Endothelial cell of umbilical vein (primary cell): ENCODE data around the gene MAP1B. TPM values are rescaled to one million over a fixed set of nuclear protein-coding genes. Genes with fewer than 3 reads are reported as not detected.

Experiments
- BruUV-seq: library from RNA; stranded (reverse); fragments of 400-500 nt; replicated peaks from 2 replicates; lab custom pipeline; 2021; lab: Mats Ljungman, UMichigan
- CTCF ChIA-PET: fragments of 300-600, 350-600 bp; sonication (Branson Sonifier 250); formaldehyde crosslinking; loops from one replicate; lab custom pipeline; 2021; ENCODE audit warnings: antibody characterized with exemption, inconsistent platforms; lab: Charles Lee
- POLR2A ChIA-PET: fragments of 300-600, 350-600 bp; sonication (Branson Sonifier 250); formaldehyde crosslinking; loops from one replicate; lab custom pipeline; 2021; ENCODE audit warnings: antibody characterized with exemption, inconsistent platforms; lab: Charles Lee
- DNase-seq: peaks from one replicate; pipeline ENCODE4 v3.0.0-alpha.2; 2011; ENCODE audit warnings: low read depth, low spot score
- FAIRE-seq: peaks from 2 replicates; lab custom pipeline; 2011; peaks lifted over from hg19 to GRCh38; lab: Jason Lieb, UNC
- H2AFZ ChIP-seq: 2 replicates; pipeline ENCODE4 v1.6.0; 2012; ENCODE audit warnings: low read depth, low read length, control low read depth, inconsistent platforms
- H3K27ac ChIP-seq: 2 replicates; pipeline ENCODE4 v1.5.1; 2011; ENCODE audit warnings: low read depth, mild to moderate bottlenecking, control low read depth, low read length, moderate library complexity; ENCODE audit not compliant: insufficient read depth
- H3K27me3 ChIP-seq, 2 experiments: 2 replicates each; pipeline versions ENCODE4 v1.6.0 to v1.6.1; 2011; ENCODE audit warnings: low read length in 2 of 2, mixed read lengths in 1 of 2; ENCODE audit not compliant: control insufficient read depth in 2 of 2, insufficient read depth in 2 of 2
- H3K36me3 ChIP-seq, 2 experiments: 2 replicates in 1 of 2; 3 replicates in 1 of 2; pipeline ENCODE4 v1.5.1; 2011; ENCODE audit warnings: low read length in 2 of 2, mild to moderate bottlenecking in 1 of 2, moderate library complexity in 1 of 2; ENCODE audit not compliant: control insufficient read depth in 2 of 2, insufficient read depth in 2 of 2; ENCODE audit errors: extremely low read depth in 1 of 2
- H3K4me1 ChIP-seq: 3 replicates; pipeline ENCODE4 v1.5.1; 2011; ENCODE audit warnings: mild to moderate bottlenecking, low read length; ENCODE audit not compliant: control insufficient read depth, insufficient read depth; ENCODE audit errors: extremely low read depth
- H3K4me2 ChIP-seq: 2 replicates; pipeline ENCODE4 v1.6.1; 2011; ENCODE audit warnings: low read length, control low read depth, mixed read lengths; ENCODE audit not compliant: insufficient read depth
- H3K4me3 ChIP-seq, 3 experiments: fragments of 200-600 bp in 1 of 3; sonication (generic), shearing (Covaris generic) in 1 of 3; replicated peaks in 1 of 3; 2 replicates each; pipeline ENCODE4 v1.5.1; 2011 to 2016; ENCODE audit warnings: control low read depth in 3 of 3, low read length in 3 of 3, mild to moderate bottlenecking in 2 of 3, inconsistent platforms in 1 of 3, low read depth in 1 of 3, moderate library complexity in 1 of 3; ENCODE audit not compliant: insufficient read depth in 1 of 3
- H3K79me2 ChIP-seq: 2 replicates; pipeline ENCODE4 v1.6.0; 2012; ENCODE audit warnings: low read length, inconsistent platforms; ENCODE audit not compliant: control insufficient read depth, insufficient read depth
- H3K9ac ChIP-seq: replicated peaks from 2 replicates; pipeline ENCODE3; 2011; ENCODE audit warnings: low read length, control low read depth; ENCODE audit not compliant: insufficient read depth; ENCODE audit errors: extremely low read depth
- H3K9me1 ChIP-seq: replicated peaks from 3 replicates; pipeline ENCODE4 v1.6.0; 2011; ENCODE audit warnings: mild to moderate bottlenecking, low read length; ENCODE audit not compliant: control insufficient read depth, insufficient read depth; ENCODE audit errors: extremely low read depth
- H3K9me3 ChIP-seq: replicated peaks from 2 replicates; pipeline ENCODE4 v1.5.1; 2012; ENCODE audit warnings: low read length, inconsistent platforms; ENCODE audit not compliant: control insufficient read depth, insufficient read depth
- H4K20me1 ChIP-seq: replicated peaks from 2 replicates; pipeline ENCODE3; 2011; ENCODE audit warnings: mild to moderate bottlenecking, low read length; ENCODE audit not compliant: control insufficient read depth, insufficient read depth; ENCODE audit errors: extremely low read depth
- EZH2 ChIP-seq: IDR thresholded peaks from 2 replicates; pipeline ENCODE4 v1.6.1; 2012; ENCODE audit warnings: borderline replicate concordance, low read depth, mild to moderate bottlenecking, moderate library complexity, low read length, inconsistent platforms; ENCODE audit not compliant: severe bottlenecking
- GATA2 ChIP-seq: IDR thresholded peaks from 2 replicates; pipeline ENCODE4 v1.7.0; 2011; ENCODE audit warnings: low read depth, mild to moderate bottlenecking, moderate library complexity, mixed read lengths, low read length; ENCODE audit not compliant: insufficient read length, insufficient read depth
- JUN ChIP-seq: IDR thresholded peaks from 2 replicates; pipeline ENCODE4 v1.6.1; 2011; ENCODE audit warnings: borderline replicate concordance, low read depth; ENCODE audit not compliant: insufficient read length, insufficient read depth
- MAX ChIP-seq: IDR thresholded peaks from 2 replicates; pipeline ENCODE4 v1.6.1; 2011; ENCODE audit not compliant: insufficient read depth, insufficient read length
- MYC ChIP-seq: IDR thresholded peaks from one replicate; pipeline ENCODE4 v1.6.1; 2011; ENCODE audit warnings: mild to moderate bottlenecking, low read depth, low read length
- POLR2A ChIP-seq: IDR thresholded peaks from 2 replicates; pipeline ENCODE4 v1.6.1; 2012; ENCODE audit warnings: low read depth, mild to moderate bottlenecking, control low read depth, low read length
- POLR2AphosphoS5 ChIP-seq: IDR thresholded peaks from 2 replicates; pipeline ENCODE4 v1.6.1; 2012; ENCODE audit warnings: low read depth, mild to moderate bottlenecking, control low read depth, low read length, moderate library complexity; ENCODE audit not compliant: insufficient read depth
- dilution Hi-C: fragments of 300-500 bp; cut with MboI; formaldehyde crosslinking; loops from one replicate; pipeline ENCODE4 v1.15.0; 2019; ENCODE audit warnings: low sequenced_read_pairs; ENCODE audit not compliant: extremely low pct_ligation_motif_present
- intact Hi-C: fragments of 100-400 bp; cut with micrococcal nuclease; formaldehyde crosslinking; loops from one replicate; pipeline ENCODE4 v1.10.0; 2022
- polyA plus RNA-seq, 4 experiments: library from polyadenylated mRNA; depleted of rRNA in 3 of 4; stranded (reverse) in 3 of 4; unstranded in 1 of 4; fragments of >200 nt; gene quantifications; 2 replicates each; pipeline versions ENCODE4 v1.2.1 to v1.2.3, GENCODE V29; 2011 to 2012; ENCODE audit warnings: missing spikeins in 1 of 4
- total RNA-seq: library from RNA; stranded (reverse); gene quantifications from 2 replicates; pipeline ENCODE4 v1.2.3, GENCODE V29; 2021
- TF ChIP-seq, protein P1 (sequence below), 2 donors: IDR thresholded peaks; 1 replicate in 1 of 2; 2 replicates in 1 of 2; pipeline ENCODE4 v1.5.1; 2011; ENCODE audit warnings: low read length in 2 of 2, mild to moderate bottlenecking in 2 of 2, moderate library complexity in 2 of 2, control low read depth in 1 of 2, inconsistent platforms in 1 of 2, low read depth in 1 of 2; ENCODE audit not compliant: insufficient read depth in 1 of 2; ENCODE audit errors: extremely low read depth in 1 of 2

MAP1B gene
- total and polyA plus RNA-seq, 2 donors (not counting 3 experiments of a cell fraction or from before 2014, with no cell fraction given), result 55.9 to 263 TPM

- dilution Hi-C loops (no loop called here), intact Hi-C loops (no loop called here)
- ChIA-PET POLR2A (no interaction called here), CTCF (no interaction called here)
- no peak for TF ChIP-seq MYC
- no peak for TF ChIP-seq POLR2AphosphoS5
- TF ChIP-seq, protein P1, sequence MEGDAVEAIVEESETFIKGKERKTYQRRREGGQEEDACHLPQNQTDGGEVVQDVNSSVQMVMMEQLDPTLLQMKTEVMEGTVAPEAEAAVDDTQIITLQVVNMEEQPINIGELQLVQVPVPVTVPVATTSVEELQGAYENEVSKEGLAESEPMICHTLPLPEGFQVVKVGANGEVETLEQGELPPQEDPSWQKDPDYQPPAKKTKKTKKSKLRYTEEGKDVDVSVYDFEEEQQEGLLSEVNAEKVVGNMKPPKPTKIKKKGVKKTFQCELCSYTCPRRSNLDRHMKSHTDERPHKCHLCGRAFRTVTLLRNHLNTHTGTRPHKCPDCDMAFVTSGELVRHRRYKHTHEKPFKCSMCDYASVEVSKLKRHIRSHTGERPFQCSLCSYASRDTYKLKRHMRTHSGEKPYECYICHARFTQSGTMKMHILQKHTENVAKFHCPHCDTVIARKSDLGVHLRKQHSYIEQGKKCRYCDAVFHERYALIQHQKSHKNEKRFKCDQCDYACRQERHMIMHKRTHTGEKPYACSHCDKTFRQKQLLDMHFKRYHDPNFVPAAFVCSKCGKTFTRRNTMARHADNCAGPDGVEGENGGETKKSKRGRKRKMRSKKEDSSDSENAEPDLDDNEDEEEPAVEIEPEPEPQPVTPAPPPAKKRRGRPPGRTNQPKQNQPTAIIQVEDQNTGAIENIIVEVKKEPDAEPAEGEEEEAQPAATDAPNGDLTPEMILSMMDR (IDR thresholded peaks at IDR 0.05; ENCODE audit: extremely low read depth in 1 of 2, insufficient read depth in 1 of 2, low read depth in 1 of 2, low read length in 2 of 2), result no peak
- TF ChIP-seq MAX, result no peak
- TF ChIP-seq GATA2, result no peak
- no peak for TF ChIP-seq EZH2
- TF ChIP-seq POLR2A, result no peak
- no peak for TF ChIP-seq JUN
- Histone ChIP-seq H3K27me3 (peaks cover 3 to 17% of the 10 kb centered on the region in 2 experiments), H3K9me1 (no peaks in the 10 kb centered on the region), H3K9ac (no peak overlapping the region), H3K79me2 (no peaks in the 10 kb centered on the region), H3K4me1 (peaks cover 4% of the 10 kb centered on the region), H3K36me3 (no peaks in the 10 kb centered on the region), H3K4me3 (no peak overlapping the region), H2AFZ (no peak overlapping the region), H3K9me3 (no peaks in the 10 kb centered on the region), H4K20me1 (no peaks in the 10 kb centered on the region), H3K4me2 (no peak overlapping the region), H3K27ac (no peak overlapping the region)
- no peak for FAIRE-seq
- BruUV-seq, result no TSS peak
- DNase-seq, result no peak
Observed at GRCh38 chr5:72071906-72072305, 35.4 kb upstream of the MAP1B start.
